Spleen (tissue), 11 donors: ENCODE data around the gene ZNF778. TPM values are rescaled to one million over a fixed set of nuclear protein-coding genes. Genes with fewer than 3 reads are reported as not detected.
"Not testable (repeated sequence)": the region's sequence is repeated elsewhere in the genome, so short reads cannot be mapped to it uniquely, and the experiment has no call there.

Experiments used
- DNase-seq: peaks from one replicate; pipeline ENCODE4 v3.0.0-alpha.2; 2020
- H3K27ac ChIP-seq, 8 donors: fragments of 200-600 bp; sonication (generic) in 7 of 8; 1 replicate in 4 of 8; 2 replicates in 4 of 8; pipeline versions ENCODE4 v1.5.0 to v1.8.0; 2016 to 2021; ENCODE audit warnings: inconsistent platforms in 4 of 8, mild to moderate bottlenecking in 4 of 8, moderate library complexity in 1 of 8
- H3K27me3 ChIP-seq, 7 donors: fragments of 200-600 bp; sonication (generic) in 6 of 7; replicated peaks in 1 of 7; 1 replicate in 4 of 7; 2 replicates in 3 of 7; pipeline versions ENCODE4 v1.5.0 to v1.8.0; 2016 to 2021; ENCODE audit warnings: inconsistent platforms in 3 of 7, mild to moderate bottlenecking in 1 of 7
- H3K36me3 ChIP-seq, 6 donors: fragments of 200-600 bp; sonication (generic) in 5 of 6; 1 replicate in 4 of 6; 2 replicates in 2 of 6; pipeline versions ENCODE4 v1.5.0 to v1.8.0; 2016 to 2021; ENCODE audit warnings: inconsistent platforms in 2 of 6
- H3K4me1 ChIP-seq, 6 donors: fragments of 200-600 bp; sonication (generic) in 5 of 6; 1 replicate in 3 of 6; 2 replicates in 3 of 6; pipeline versions ENCODE4 v1.5.0 to v1.8.0; 2016 to 2021; ENCODE audit warnings: inconsistent platforms in 3 of 6
- H3K4me3 ChIP-seq, 8 donors: fragments of 200-600 bp; sonication (generic) in 7 of 8; 1 replicate in 4 of 8; 2 replicates in 4 of 8; pipeline versions ENCODE4 v1.5.0 to v1.8.0; 2016 to 2021; ENCODE audit warnings: inconsistent platforms in 4 of 8, mild to moderate bottlenecking in 4 of 8, moderate library complexity in 2 of 8
- H3K9me3 ChIP-seq, 8 donors: fragments of 200-600 bp; sonication (generic) in 7 of 8; 1 replicate in 4 of 8; 2 replicates in 4 of 8; pipeline versions ENCODE4 v1.5.0 to v1.8.0; 2016 to 2021; ENCODE audit warnings: inconsistent platforms in 4 of 8
- CTCF ChIP-seq, 11 experiments: fragments of 200-600 bp in 7 of 11; fragments of 450-650 bp in 4 of 11; sonication (generic) in 4 of 11; IDR thresholded peaks in 8 of 11; conservative IDR thresholded peaks in 3 of 11; 1 replicate in 7 of 11; 2 replicates in 4 of 11; pipeline versions ENCODE4 v1.4.0 to v1.8.0; 2016 to 2021; ENCODE audit warnings: antibody characterized with exemption in 11 of 11, inconsistent platforms in 4 of 11, mild to moderate bottlenecking in 1 of 11
- POLR2A ChIP-seq, 3 donors: fragments of 450-650 bp; IDR thresholded peaks; one replicate each; pipeline ENCODE4 v1.5.1; 2017; ENCODE audit warnings: antibody characterized with exemption in 3 of 3, mild to moderate bottlenecking in 1 of 3
- POLR2AphosphoS5 ChIP-seq, 3 donors: sonication (generic); formaldehyde crosslinking; IDR thresholded peaks; one replicate each; pipeline ENCODE4 v1.5.1; 2017; ENCODE audit warnings: antibody characterized with exemption in 3 of 3
- WGBS, 5 donors: extraction: QIAGEN DNeasy Blood & Tissue Kit in 3 of 5; methylation state at CpG; one replicate each; pipeline versions ENCODE4 v1.1.5 to v1.1.7; 2013 to 2018; 5-methylcytosine and 5-hydroxymethylcytosine counted together
- intact Hi-C: fragments of 100-400 bp; cut with DNase I; formaldehyde crosslinking; loops from one replicate; pipeline ENCODE4 v1.15.0; 2023; ENCODE audit warnings: low total_unique reads
- polyA plus RNA-seq, 3 donors: library from polyadenylated mRNA; stranded (reverse); fragments of 200-250 nt; gene quantifications; one replicate each; pipeline ENCODE4 v1.2.1, GENCODE V29; 2013
- total RNA-seq, 7 donors: library from RNA; depleted of rRNA in 3 of 7; stranded (reverse); fragments of >200 nt in 3 of 7; fragmentation: NEBNext Ultra II Directional in 4 of 7; extraction: Animal tissue kit (Norgen Biotek cat#: 25700) in 4 of 7; gene quantifications; one replicate each; pipeline versions ENCODE4 v1.1.0 to v1.2.1, GENCODE V29; 2016 to 2021
- donor health status: healthy with polysubstance abuse.
- donor health status: DM: no; HTN: no; CAD: no; lungs with moderate emphysema.
- donor health status: DM: no; HTN: no; CAD: no.
- donor health status: Bipolar disorder and iron deficiency.
- donor health status: healthy.
- donor health status: DM: no; HTN: no; CAD: no.
- donor health status: DM: yes; HTN: yes; CAD: no.

The ZNF778 gene
- total and polyA plus RNA-seq, 10 donors = 1.6 to 34.4 (median 10.7) TPM

DNA sequence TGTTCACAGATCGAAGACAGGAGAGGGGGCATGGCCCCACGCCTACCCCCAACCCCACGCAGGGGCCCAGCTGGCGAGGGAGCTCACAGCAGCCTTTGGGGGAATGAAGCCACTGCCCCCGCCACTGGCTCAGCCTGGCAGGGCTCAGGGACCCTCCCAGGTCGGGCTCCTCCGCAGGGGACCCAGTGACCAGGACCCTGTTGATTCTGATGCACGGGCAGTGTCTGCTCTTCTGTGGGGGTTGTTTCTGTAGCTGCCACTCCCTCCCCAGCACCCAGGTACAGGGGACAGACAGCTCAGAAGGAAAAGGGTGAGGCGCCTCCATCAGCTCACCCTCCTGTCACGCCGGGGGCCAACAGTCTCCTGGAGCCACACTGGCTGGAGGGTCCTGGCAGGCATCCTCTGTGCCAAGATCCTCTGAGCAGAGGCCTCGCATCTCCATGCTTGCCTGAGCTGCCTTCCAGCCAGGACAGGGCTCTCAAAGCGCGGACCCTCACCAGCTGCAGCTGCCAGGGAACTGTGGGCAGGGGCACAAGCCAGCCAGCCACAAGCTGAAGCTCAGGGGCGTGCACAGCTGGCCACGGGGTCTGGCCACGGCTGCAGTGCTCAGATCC is 49.1 kb downstream of the ZNF778 start:
- Histone ChIP-seq H3K27me3 (no peaks in the 10 kb centered on the region), H3K9me3 (peaks cover 0 to 13% (median 11%) of the 10 kb centered on the region in 8 donors), H3K27ac (no peak overlapping the region), H3K4me1 (peaks cover 0 to 20% (median 2%) of the 10 kb centered on the region in 6 donors), H3K36me3 (peaks cover 3 to 73% (median 58%) of the 10 kb centered on the region in 6 donors), H3K4me3 (no peak overlapping the region)
- TF ChIP-seq CTCF (IDR thresholded peaks at IDR 0.05 in 8 of 11, conservative IDR thresholded peaks at IDR 0.05 in 3 of 11) = no peak
- TF ChIP-seq POLR2A (IDR thresholded peaks at IDR 0.05) = no peak
- peak in 1 of 3 donors; percentile 55 for TF ChIP-seq POLR2AphosphoS5 (IDR thresholded peaks at IDR 0.05)
- intact Hi-C loops = no loop called here
- 92 to 98% (median 95%) methylated on average over 12 to 17 of the region's 17 CpGs for WGBS, 5 donors
- DNase-seq = peak; percentile 64

GRCh38 chr16:89267746-89268145 is 50.2 kb downstream of the ZNF778 start:
- H3K4me3 ChIP-seq, intact Hi-C loops, H3K9me3 ChIP-seq, DNase-seq, H3K27me3 ChIP-seq, H3K27ac ChIP-seq: not testable (repeated sequence)
- 94 to 100% (median 98%) methylated on average over 8 to 13 of the region's 15 CpGs for WGBS, 5 donors
- peaks cover 3 to 84% (median 68%) of the 10 kb centered on the region in 6 donors for H3K36me3 ChIP-seq
- H3K4me1 ChIP-seq = peaks cover 0 to 15% (median 2%) of the 10 kb centered on the region in 6 donors

GRCh38 chr16:89268585-89268984 is 51.1 kb downstream of the ZNF778 start:
- Histone ChIP-seq H3K4me3 (no peak overlapping the region), H3K27me3 (no peaks in the 10 kb centered on the region), H3K36me3 (peaks cover 3 to 93% (median 75%) of the 10 kb centered on the region in 6 donors), H3K9me3 (no peaks in the 10 kb centered on the region), H3K27ac (peak overlapping the region in 1 of 8 donors; percentile 48), H3K4me1 (peaks cover 0 to 15% (median 2%) of the 10 kb centered on the region in 6 donors)
- intact Hi-C loops = no loop called here
- peak; percentile 68 for DNase-seq
- TF ChIP-seq POLR2AphosphoS5 (IDR thresholded peaks at IDR 0.05) = peak in 2 of 3 donors; percentile 19 to 69
- no peak for TF ChIP-seq CTCF (IDR thresholded peaks at IDR 0.05 in 8 of 11, conservative IDR thresholded peaks at IDR 0.05 in 3 of 11)
- 90 to 96% (median 94%) methylated on average over 9 to 19 of the region's 19 CpGs for WGBS, 5 donors

DNA sequence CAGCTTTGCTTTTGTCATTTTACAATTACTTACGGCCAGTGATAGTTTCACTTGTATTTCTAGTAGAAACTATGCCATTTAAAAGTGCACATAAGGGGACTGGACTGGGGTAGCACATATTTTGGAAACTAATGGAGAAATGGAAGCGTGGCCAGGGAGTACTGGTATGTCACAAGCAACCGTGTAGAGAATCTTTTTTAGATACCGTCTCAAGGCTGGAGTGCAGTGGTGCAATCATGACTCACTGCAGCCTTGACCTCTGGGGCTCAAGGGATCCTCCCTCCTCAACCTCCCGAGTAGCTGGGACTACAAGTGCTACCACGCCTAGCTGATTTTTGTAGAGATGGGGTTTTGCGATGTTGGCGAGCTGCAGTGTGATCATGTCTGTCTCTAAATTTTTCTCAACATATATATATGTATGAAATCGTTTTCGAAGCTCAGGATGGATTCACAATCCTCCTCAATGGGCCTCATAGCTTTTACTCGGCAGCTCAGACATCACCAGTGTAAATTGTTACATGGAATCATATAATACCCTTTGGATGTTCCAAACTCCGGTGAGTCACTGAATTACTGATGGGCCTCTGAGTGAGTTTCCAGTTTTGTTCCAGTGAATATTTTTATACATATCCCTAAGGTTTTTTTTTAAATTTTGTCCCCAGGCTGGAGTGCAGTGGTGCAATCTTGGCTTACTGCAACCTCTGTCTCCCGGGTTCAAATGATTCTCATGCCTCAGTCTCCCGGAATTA is 51.7 kb downstream of the ZNF778 start:
- intact Hi-C loops = no loop called here
- peaks cover 0 to 15% (median 2%) of the 10 kb centered on the region in 6 donors for H3K4me1 ChIP-seq
- WGBS, 5 donors = 80 to 87% (median 85%) methylated on average over 14 of the region's 14 CpGs
- H3K9me3 ChIP-seq = no peaks in the 10 kb centered on the region
- TF ChIP-seq CTCF (IDR thresholded peaks at IDR 0.05 in 8 of 11, conservative IDR thresholded peaks at IDR 0.05 in 3 of 11) (no peak), POLR2A (IDR thresholded peaks at IDR 0.05) (no peak), POLR2AphosphoS5 (IDR thresholded peaks at IDR 0.05) (no peak)
- H3K4me3 ChIP-seq = no peak overlapping the region
- peaks cover 3 to 96% (median 81%) of the 10 kb centered on the region in 6 donors for H3K36me3 ChIP-seq
- H3K27me3 ChIP-seq = no peaks in the 10 kb centered on the region
- DNase-seq = no peak
- peak overlapping the region in 1 of 8 donors; percentile 48 for H3K27ac ChIP-seq
